Suprapubic skin (tissue), 4 donors: ENCODE data around the gene DLG1. TPM values are rescaled to one million over a fixed set of nuclear protein-coding genes. Genes with fewer than 3 reads are reported as not detected.

Source experiments
- DNase-seq, 2 donors: peaks; one replicate each; pipeline ENCODE4 v3.0.0-alpha.2; 2019; ENCODE audit warnings: low spot score in 2 of 2
- H3K27ac ChIP-seq: fragments of 200-600 bp; sonication (generic); one replicate; pipeline ENCODE4 v1.5.1; 2019
- H3K27me3 ChIP-seq: fragments of 200-600 bp; sonication (generic); one replicate; pipeline ENCODE4 v1.5.1; 2019
- H3K36me3 ChIP-seq: fragments of 200-600 bp; sonication (generic); one replicate; pipeline ENCODE4 v1.5.1; 2019
- H3K4me1 ChIP-seq: fragments of 200-600 bp; sonication (generic); one replicate; pipeline ENCODE4 v1.5.1; 2019
- H3K4me3 ChIP-seq: fragments of 200-600 bp; sonication (generic); one replicate; pipeline ENCODE4 v1.5.1; 2019; ENCODE audit warnings: mild to moderate bottlenecking
- H3K9me3 ChIP-seq: fragments of 200-600 bp; sonication (generic); one replicate; pipeline ENCODE4 v1.5.1; 2019
- CTCF ChIP-seq, 2 donors: fragments of 200-600 bp in 1 of 2; fragments of 450-650 bp in 1 of 2; sonication (generic) in 1 of 2; IDR thresholded peaks; one replicate each; pipeline ENCODE4 v1.5.1; 2016 to 2019; ENCODE audit warnings: antibody characterized with exemption in 2 of 2, mild to moderate bottlenecking in 1 of 2, moderate library complexity in 1 of 2
- EP300 ChIP-seq: sonication (generic); formaldehyde crosslinking; IDR thresholded peaks from one replicate; pipeline ENCODE4 v1.6.1; 2017; ENCODE audit warnings: antibody characterized with exemption
- POLR2A ChIP-seq, 2 donors: fragments of 450-650 bp; IDR thresholded peaks; one replicate each; pipeline ENCODE4 v1.6.1; 2017; ENCODE audit warnings: antibody characterized with exemption in 2 of 2, mild to moderate bottlenecking in 2 of 2, moderate library complexity in 2 of 2
- POLR2AphosphoS5 ChIP-seq, 3 donors: sonication (generic); formaldehyde crosslinking; IDR thresholded peaks; one replicate each; pipeline ENCODE4 v1.6.1; 2017; ENCODE audit warnings: antibody characterized with exemption in 3 of 3
- WGBS: methylation state at CpG from one replicate; pipeline ENCODE4 v1.1.5; 2018; 5-methylcytosine and 5-hydroxymethylcytosine counted together
- total RNA-seq, 4 donors: library from RNA; depleted of rRNA; stranded (reverse); fragments of >200 nt; gene quantifications; one replicate each; pipeline ENCODE4 v1.1.0, GENCODE V29; 2016

DLG1 gene
- total RNA-seq, 4 donors from 2014 or later: 86.2 to 140 (median 103) TPM

- no peak for DNase-seq
- Histone ChIP-seq H3K27ac (no peak overlapping the region), H3K36me3 (no peaks in the 10 kb centered on the region), H3K4me3 (no peak overlapping the region), H3K4me1 (no peaks in the 10 kb centered on the region), H3K9me3 (no peaks in the 10 kb centered on the region), H3K27me3 (no peaks in the 10 kb centered on the region)
- TF ChIP-seq POLR2A (IDR thresholded peaks at IDR 0.05) (no peak), POLR2AphosphoS5 (IDR thresholded peaks at IDR 0.05) (no peak), CTCF (IDR thresholded peaks at IDR 0.05) (no peak), EP300 (no peak)
- 88% methylated on average over 15 of the region's 30 CpGs for WGBS
These were observed 287.7 kb downstream of the DLG1 start for GRCh38 chr3:197010556-197011351.

GRCh38 chr3:197009532-197010019, 288.8 kb downstream of the DLG1 start:
- Histone ChIP-seq H3K4me1 (no peaks in the 10 kb centered on the region), H3K36me3 (no peaks in the 10 kb centered on the region), H3K27ac (no peak overlapping the region), H3K27me3 (no peaks in the 10 kb centered on the region), H3K4me3 (no peak overlapping the region), H3K9me3 (no peaks in the 10 kb centered on the region)
- no peak for DNase-seq
- WGBS: 80% methylated on average over 6 of the region's 20 CpGs
- no peak for TF ChIP-seq CTCF (IDR thresholded peaks at IDR 0.05)
- no peak for TF ChIP-seq POLR2A (IDR thresholded peaks at IDR 0.05)
- TF ChIP-seq EP300: no peak
- no peak for TF ChIP-seq POLR2AphosphoS5 (IDR thresholded peaks at IDR 0.05)

- 94% methylated on average over 9 of the region's 27 CpGs for WGBS
- DNase-seq: no peak
- H3K9me3 ChIP-seq: no peaks in the 10 kb centered on the region
- peaks cover 7% of the 10 kb centered on the region for H3K4me1 ChIP-seq
- TF ChIP-seq CTCF (IDR thresholded peaks at IDR 0.05): no peak
- no peak for TF ChIP-seq EP300
- no peak for TF ChIP-seq POLR2AphosphoS5 (IDR thresholded peaks at IDR 0.05)
- TF ChIP-seq POLR2A (IDR thresholded peaks at IDR 0.05): no peak
- H3K27ac ChIP-seq: no peak overlapping the region
- H3K36me3 ChIP-seq: no peaks in the 10 kb centered on the region
- no peak overlapping the region for H3K4me3 ChIP-seq
- H3K27me3 ChIP-seq: no peaks in the 10 kb centered on the region
These were observed 289.8 kb downstream of the DLG1 start for GRCh38 chr3:197008436-197009209.

- H3K9me3 ChIP-seq: no peaks in the 10 kb centered on the region
- no peak overlapping the region for H3K27ac ChIP-seq
- H3K4me3 ChIP-seq: no peak overlapping the region
- no peak for TF ChIP-seq POLR2AphosphoS5 (IDR thresholded peaks at IDR 0.05)
- peaks cover 10% of the 10 kb centered on the region for H3K4me1 ChIP-seq
- H3K27me3 ChIP-seq: no peaks in the 10 kb centered on the region
- no peaks in the 10 kb centered on the region for H3K36me3 ChIP-seq
- 81% methylated on average over 6 of the region's 8 CpGs for WGBS
- DNase-seq: no peak
These were observed 290.5 kb downstream of the DLG1 start for GRCh38 chr3:197007953-197008352.

GRCh38 chr3:197007296-197007940, 291.0 kb downstream of the DLG1 start:
- H3K4me1 ChIP-seq: peaks cover 13% of the 10 kb centered on the region
- WGBS: 72% methylated on average over 12 of the region's 12 CpGs
- H3K9me3 ChIP-seq: no peaks in the 10 kb centered on the region
- H3K36me3 ChIP-seq: no peaks in the 10 kb centered on the region
- H3K4me3 ChIP-seq: no peak overlapping the region
- no peak overlapping the region for H3K27ac ChIP-seq
- no peaks in the 10 kb centered on the region for H3K27me3 ChIP-seq
- no peak for DNase-seq
- TF ChIP-seq CTCF (IDR thresholded peaks at IDR 0.05) (no peak), POLR2A (IDR thresholded peaks at IDR 0.05) (no peak), EP300 (no peak), POLR2AphosphoS5 (IDR thresholded peaks at IDR 0.05) (no peak)
